GM06990 (cell line): ENCODE results near the gene EMC10.
"Not testable (repeated sequence)": the region's sequence is repeated elsewhere in the genome, so short reads cannot be mapped to it uniquely, and the experiment has no call there.

Experiments
- DNase-seq: peaks from one replicate; pipeline ENCODE4 v3.0.0-alpha.2; 2011; ENCODE audit not compliant: insufficient read length; ENCODE audit errors: extremely low read depth
- H3K27me3 ChIP-seq: replicated peaks from 2 replicates; pipeline ENCODE4 v1.6.0; 2011; ENCODE audit warnings: low read length; ENCODE audit not compliant: control insufficient read depth, insufficient read depth
- H3K36me3 ChIP-seq: 2 replicates; pipeline ENCODE4 v1.5.1; 2011; ENCODE audit warnings: low read length; ENCODE audit not compliant: control insufficient read depth, insufficient read depth
- H3K4me3 ChIP-seq: replicated peaks from 2 replicates; pipeline ENCODE4 v1.5.1; 2011; ENCODE audit warnings: low read depth, mild to moderate bottlenecking, control low read depth, low read length
- TF ChIP-seq, protein P1 (sequence below): IDR thresholded peaks from 2 replicates; pipeline ENCODE4 v1.5.1; 2011; ENCODE audit warnings: low read length, control low read depth, mild to moderate bottlenecking, inconsistent platforms; ENCODE audit not compliant: insufficient read depth, poor library complexity, severe bottlenecking

The EMC10 gene

DNA sequence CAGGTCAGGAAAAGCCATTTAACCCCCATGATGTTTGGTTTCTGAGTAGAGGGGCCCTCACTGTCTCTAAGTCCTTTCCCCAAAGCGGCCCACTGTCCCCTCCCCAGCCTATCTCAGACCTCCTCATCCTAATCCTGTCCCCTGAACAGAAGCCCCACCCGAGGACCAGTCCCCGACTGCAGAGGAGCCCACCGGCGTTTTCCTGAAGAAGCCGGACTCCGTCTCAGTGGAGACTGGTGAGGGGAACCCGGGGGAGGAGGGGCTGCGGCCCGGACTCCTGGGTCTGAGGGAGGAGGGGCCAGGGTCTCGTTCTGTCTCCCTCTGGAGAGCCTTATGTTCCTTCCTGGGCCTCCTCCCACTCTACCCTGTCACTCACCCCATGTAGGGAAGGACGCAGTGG, 40.7 kb upstream of the EMC10 start:
- Histone ChIP-seq H3K27me3 (no peaks in the 10 kb centered on the region), H3K36me3 (no peaks in the 10 kb centered on the region), H3K4me3 (no peak overlapping the region)
- TF ChIP-seq, protein P1, sequence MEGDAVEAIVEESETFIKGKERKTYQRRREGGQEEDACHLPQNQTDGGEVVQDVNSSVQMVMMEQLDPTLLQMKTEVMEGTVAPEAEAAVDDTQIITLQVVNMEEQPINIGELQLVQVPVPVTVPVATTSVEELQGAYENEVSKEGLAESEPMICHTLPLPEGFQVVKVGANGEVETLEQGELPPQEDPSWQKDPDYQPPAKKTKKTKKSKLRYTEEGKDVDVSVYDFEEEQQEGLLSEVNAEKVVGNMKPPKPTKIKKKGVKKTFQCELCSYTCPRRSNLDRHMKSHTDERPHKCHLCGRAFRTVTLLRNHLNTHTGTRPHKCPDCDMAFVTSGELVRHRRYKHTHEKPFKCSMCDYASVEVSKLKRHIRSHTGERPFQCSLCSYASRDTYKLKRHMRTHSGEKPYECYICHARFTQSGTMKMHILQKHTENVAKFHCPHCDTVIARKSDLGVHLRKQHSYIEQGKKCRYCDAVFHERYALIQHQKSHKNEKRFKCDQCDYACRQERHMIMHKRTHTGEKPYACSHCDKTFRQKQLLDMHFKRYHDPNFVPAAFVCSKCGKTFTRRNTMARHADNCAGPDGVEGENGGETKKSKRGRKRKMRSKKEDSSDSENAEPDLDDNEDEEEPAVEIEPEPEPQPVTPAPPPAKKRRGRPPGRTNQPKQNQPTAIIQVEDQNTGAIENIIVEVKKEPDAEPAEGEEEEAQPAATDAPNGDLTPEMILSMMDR = no peak
- DNase-seq = no peak

DNA sequence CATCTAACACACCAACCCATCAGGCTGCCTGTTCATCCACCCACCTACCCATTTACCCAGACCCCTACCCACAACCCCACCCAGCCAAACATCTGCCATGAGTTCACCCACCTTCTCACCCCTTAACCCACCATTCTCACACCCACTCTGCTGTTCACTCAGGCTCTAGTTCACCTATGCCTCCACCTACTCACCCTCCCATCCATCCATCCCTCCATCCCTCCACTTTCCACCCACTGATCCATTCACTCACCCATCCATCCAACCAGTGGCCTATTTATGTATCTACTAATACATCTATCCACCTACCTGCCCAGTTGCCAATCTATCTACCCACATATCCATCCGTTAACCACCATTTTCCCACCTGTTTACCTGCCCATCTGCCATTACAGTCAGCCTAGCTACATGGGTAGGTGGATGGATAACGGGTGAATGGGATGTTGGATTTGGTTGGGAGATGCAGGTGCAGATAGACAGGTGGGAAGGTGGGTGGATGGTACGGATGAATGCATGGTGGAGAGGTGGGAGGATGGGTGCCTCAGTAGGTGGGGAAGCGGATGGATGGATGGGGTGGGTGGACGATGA, 38.4 kb upstream of the EMC10 start:
- no peak for DNase-seq
- TF ChIP-seq, protein P1 = no peak
- Histone ChIP-seq H3K4me3 (no peak overlapping the region), H3K27me3 (no peaks in the 10 kb centered on the region), H3K36me3 (no peaks in the 10 kb centered on the region)

DNA sequence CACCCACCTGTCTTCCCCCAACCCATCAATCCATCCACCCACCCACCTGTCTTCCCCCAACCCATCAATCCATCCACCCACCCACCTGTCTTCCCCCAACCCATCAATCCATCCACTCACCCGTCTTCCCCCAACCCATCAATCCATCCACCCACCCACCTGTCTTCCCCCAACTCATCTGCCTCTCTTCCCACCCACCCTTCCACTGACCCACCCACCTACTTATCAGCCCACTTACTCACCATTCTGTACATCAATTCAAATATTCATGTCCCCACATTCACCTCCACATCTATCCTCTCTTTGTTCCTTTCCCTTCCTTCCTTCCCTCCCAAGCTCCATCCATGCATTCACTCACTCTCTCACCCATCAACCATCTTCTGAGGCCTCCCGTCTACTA, 37.2 kb upstream of the EMC10 start:
- not testable (repeated sequence) for H3K36me3 ChIP-seq, DNase-seq, H3K27me3 ChIP-seq, H3K4me3 ChIP-seq

DNA sequence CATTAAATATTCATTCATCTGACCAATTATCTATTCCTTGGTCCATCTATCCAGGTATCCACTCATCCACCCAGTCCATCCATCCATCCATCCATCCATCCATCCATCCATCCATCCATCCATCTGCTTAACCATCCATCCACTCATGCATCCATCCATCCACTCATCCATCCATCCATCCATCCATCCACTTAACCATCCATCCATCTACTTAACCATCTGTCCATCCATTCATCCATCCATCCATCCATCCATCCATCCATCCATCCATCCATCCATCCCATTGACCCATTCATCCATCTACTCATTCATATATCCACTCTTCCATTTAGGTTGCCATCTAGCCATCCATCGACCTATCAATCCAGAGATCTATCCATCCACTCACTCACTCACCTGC, 32.2 kb upstream of the EMC10 start:
- DNase-seq = no peak

GRCh38 chr19:50447053-50447452, 29.3 kb upstream of the EMC10 start:
- DNase-seq = no peak
- no peaks in the 10 kb centered on the region for H3K27me3 ChIP-seq
- H3K36me3 ChIP-seq = no peaks in the 10 kb centered on the region
- no peak overlapping the region for H3K4me3 ChIP-seq
- TF ChIP-seq, protein P1 = no peak

More for the DNA sequence above, 32.2 kb upstream of the EMC10 start:
- Histone ChIP-seq H3K27me3 (no peaks in the 10 kb centered on the region), H3K36me3 (no peaks in the 10 kb centered on the region), H3K4me3 (no peak overlapping the region)
- TF ChIP-seq, protein P1 = no peak

DNA sequence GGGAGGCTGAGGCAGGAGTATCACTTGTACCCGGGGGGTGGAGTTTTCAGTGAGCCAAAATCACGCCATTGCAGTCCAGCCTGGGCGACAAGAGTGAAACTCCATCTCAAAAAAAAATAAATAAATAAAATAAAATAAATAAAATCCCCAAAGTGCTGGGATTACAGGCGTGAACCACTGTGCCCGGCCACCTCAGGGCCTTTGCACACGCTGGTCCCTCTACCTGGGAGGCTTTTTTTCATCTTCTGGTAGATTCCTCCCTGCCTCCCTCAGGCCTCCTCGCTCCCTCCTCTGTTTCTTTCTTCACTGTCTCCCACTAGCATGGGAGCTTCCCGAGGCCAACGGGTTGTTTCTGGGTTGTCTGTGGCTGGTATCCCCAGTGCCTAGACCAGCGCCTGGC, 28.6 kb upstream of the EMC10 start:
- Histone ChIP-seq H3K36me3 (no peaks in the 10 kb centered on the region), H3K27me3 (no peaks in the 10 kb centered on the region), H3K4me3 (no peak overlapping the region)
- no peak for DNase-seq
- TF ChIP-seq, protein P1 = no peak
